ENCODE data around the gene MAP2K4. TPM values are rescaled to one million over a fixed set of nuclear protein-coding genes. Genes with fewer than 3 reads are reported as not detected.

MAP2K4 gene
- total and polyA plus RNA-seq, 2 of the 13 experiments (the other 11 are each of a cell fraction or from before 2014, with no cell fraction given): 21.5 to 35.6 TPM

DNA sequence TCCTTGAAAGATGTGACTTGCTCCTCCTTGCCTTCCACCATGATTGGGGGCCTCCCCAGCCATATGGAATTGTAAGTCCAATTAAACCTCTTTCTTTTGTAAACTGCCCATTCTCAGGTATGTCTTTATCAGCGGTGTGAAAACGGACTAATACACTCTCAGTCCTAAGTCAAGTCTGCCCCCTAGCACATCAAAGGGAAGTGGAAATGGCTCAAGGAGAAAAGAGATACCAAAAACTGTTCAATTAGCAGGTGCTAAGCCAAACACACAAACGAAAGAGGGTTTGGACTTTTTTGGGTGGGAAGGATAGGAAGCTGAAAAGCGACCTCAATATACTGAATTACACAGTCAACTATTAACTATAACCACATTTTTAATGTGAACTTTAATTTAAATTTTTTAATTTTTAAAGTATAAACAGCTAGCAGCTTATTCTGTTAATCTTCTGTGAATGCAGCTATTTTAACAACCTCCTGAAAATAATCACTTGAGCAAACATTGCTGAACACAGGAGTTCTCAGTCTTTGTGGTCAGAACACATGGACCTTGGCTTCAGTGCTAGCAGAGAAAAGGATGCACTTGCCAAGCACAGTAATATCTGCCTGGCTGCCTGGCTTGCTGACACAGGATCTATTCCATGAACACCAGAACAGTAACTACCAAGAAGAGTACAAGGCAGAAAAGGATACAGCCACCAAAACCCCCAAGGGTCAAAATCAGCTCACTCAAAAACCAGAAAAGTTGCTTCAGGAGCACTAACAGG, 34.3 kb upstream of the MAP2K4 start (continued):
- TF ChIP-seq MEIS1 (CRISPR knock-in tag; IDR thresholded peaks at IDR 0.05; ENCODE audit: borderline replicate concordance) (no peak), ZNF335 (CRISPR knock-in tag; IDR thresholded peaks at IDR 0.05) (no peak), MAFF (IDR thresholded peaks at IDR 0.05; ENCODE audit: low read depth, low read length) (peak; percentile 13; the same call in 1 of the 2 replicates), ZNF75D (CRISPR knock-in tag; IDR thresholded peaks at IDR 0.05; ENCODE audit: borderline replicate concordance) (no peak), ELF3 (CRISPR knock-in tag; IDR thresholded peaks at IDR 0.05) (no peak), SOX5 (CRISPR knock-in tag; IDR thresholded peaks at IDR 0.05; ENCODE audit: borderline replicate concordance) (peak; percentile 23; the same call in 1 of the 2 replicates), GATAD2A (CRISPR knock-in tag; IDR thresholded peaks at IDR 0.05) (no peak)
- TF ChIP-seq, protein P1, sequence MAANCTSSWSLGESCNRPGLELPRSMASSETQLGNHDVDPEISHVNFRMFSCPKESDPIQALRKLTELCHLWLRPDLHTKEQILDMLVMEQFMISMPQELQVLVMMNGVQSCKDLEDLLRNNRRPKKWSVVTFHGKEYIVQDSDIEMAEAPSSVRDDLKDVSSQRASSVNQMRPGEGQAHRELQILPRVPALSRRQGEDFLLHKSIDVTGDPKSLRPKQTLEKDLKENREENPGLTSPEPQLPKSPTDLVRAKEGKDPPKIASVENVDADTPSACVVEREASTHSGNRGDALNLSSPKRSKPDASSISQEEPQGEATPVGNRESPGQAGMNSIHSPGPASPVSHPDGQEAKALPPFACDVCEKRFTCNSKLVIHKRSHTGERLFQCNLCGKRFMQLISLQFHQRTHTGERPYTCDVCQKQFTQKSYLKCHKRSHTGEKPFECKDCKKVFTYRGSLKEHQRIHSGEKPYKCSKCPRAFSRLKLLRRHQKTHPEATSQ (CRISPR knock-in tag; IDR thresholded peaks at IDR 0.05; ENCODE audit: borderline replicate concordance): no peak
- TF ChIP-seq, protein P2, sequence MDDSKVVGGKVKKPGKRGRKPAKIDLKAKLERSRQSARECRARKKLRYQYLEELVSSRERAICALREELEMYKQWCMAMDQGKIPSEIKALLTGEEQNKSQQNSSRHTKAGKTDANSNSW (CRISPR knock-in tag; IDR thresholded peaks at IDR 0.05; ENCODE audit: borderline replicate concordance): no peak
- TF ChIP-seq, protein P3, sequence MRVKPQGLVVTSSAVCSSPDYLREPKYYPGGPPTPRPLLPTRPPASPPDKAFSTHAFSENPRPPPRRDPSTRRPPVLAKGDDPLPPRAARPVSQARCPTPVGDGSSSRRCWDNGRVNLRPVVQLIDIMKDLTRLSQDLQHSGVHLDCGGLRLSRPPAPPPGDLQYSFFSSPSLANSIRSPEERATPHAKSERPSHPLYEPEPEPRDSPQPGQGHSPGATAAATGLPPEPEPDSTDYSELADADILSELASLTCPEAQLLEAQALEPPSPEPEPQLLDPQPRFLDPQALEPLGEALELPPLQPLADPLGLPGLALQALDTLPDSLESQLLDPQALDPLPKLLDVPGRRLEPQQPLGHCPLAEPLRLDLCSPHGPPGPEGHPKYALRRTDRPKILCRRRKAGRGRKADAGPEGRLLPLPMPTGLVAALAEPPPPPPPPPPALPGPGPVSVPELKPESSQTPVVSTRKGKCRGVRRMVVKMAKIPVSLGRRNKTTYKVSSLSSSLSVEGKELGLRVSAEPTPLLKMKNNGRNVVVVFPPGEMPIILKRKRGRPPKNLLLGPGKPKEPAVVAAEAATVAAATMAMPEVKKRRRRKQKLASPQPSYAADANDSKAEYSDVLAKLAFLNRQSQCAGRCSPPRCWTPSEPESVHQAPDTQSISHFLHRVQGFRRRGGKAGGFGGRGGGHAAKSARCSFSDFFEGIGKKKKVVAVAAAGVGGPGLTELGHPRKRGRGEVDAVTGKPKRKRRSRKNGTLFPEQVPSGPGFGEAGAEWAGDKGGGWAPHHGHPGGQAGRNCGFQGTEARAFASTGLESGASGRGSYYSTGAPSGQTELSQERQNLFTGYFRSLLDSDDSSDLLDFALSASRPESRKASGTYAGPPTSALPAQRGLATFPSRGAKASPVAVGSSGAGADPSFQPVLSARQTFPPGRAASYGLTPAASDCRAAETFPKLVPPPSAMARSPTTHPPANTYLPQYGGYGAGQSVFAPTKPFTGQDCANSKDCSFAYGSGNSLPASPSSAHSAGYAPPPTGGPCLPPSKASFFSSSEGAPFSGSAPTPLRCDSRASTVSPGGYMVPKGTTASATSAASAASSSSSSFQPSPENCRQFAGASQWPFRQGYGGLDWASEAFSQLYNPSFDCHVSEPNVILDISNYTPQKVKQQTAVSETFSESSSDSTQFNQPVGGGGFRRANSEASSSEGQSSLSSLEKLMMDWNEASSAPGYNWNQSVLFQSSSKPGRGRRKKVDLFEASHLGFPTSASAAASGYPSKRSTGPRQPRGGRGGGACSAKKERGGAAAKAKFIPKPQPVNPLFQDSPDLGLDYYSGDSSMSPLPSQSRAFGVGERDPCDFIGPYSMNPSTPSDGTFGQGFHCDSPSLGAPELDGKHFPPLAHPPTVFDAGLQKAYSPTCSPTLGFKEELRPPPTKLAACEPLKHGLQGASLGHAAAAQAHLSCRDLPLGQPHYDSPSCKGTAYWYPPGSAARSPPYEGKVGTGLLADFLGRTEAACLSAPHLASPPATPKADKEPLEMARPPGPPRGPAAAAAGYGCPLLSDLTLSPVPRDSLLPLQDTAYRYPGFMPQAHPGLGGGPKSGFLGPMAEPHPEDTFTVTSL (CRISPR knock-in tag; IDR thresholded peaks at IDR 0.05; ENCODE audit: borderline replicate concordance): peak; percentile 76; the same call in 1 of the 2 replicates
- TF ChIP-seq, protein P4, sequence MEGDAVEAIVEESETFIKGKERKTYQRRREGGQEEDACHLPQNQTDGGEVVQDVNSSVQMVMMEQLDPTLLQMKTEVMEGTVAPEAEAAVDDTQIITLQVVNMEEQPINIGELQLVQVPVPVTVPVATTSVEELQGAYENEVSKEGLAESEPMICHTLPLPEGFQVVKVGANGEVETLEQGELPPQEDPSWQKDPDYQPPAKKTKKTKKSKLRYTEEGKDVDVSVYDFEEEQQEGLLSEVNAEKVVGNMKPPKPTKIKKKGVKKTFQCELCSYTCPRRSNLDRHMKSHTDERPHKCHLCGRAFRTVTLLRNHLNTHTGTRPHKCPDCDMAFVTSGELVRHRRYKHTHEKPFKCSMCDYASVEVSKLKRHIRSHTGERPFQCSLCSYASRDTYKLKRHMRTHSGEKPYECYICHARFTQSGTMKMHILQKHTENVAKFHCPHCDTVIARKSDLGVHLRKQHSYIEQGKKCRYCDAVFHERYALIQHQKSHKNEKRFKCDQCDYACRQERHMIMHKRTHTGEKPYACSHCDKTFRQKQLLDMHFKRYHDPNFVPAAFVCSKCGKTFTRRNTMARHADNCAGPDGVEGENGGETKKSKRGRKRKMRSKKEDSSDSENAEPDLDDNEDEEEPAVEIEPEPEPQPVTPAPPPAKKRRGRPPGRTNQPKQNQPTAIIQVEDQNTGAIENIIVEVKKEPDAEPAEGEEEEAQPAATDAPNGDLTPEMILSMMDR (CRISPR knock-in tag; IDR thresholded peaks at IDR 0.05): peak; percentile 26
